Stomach smooth muscle (tissue), 2 donors: ENCODE measurements around the gene MRPL23.

ENCODE experiments used
- H3K27ac ChIP-seq: one replicate; pipeline ENCODE4 v1.7.0; 2013; ENCODE audit warnings: mild to moderate bottlenecking, low read length, inconsistent platforms
- H3K27me3 ChIP-seq, 2 donors: one replicate each; pipeline ENCODE4 v1.7.0; 2013; ENCODE audit warnings: low read length in 2 of 2; ENCODE audit not compliant: insufficient read depth in 2 of 2, control insufficient read depth in 1 of 2
- H3K36me3 ChIP-seq, 2 donors: one replicate each; pipeline ENCODE4 v1.7.0; 2013; ENCODE audit warnings: low read length in 2 of 2; ENCODE audit not compliant: control insufficient read depth in 2 of 2, insufficient read depth in 2 of 2
- H3K4me1 ChIP-seq: one replicate; pipeline ENCODE4 v1.7.0; 2013; ENCODE audit warnings: low read length; ENCODE audit not compliant: control insufficient read depth, insufficient read depth
- H3K4me3 ChIP-seq, 2 donors: one replicate each; pipeline ENCODE4 v1.7.0; 2013; ENCODE audit warnings: low read length in 2 of 2
- H3K9ac ChIP-seq, 2 donors: one replicate each; pipeline ENCODE4 v1.7.0; 2013; ENCODE audit warnings: low read length in 2 of 2, mild to moderate bottlenecking in 1 of 2
- H3K9me3 ChIP-seq, 2 donors: one replicate each; pipeline ENCODE4 v1.7.0; 2013; ENCODE audit warnings: low read length in 2 of 2; ENCODE audit not compliant: control insufficient read depth in 2 of 2
- donor health status: healthy.
- donor health status: Pancreatic carcinoma.

MRPL23 gene

DNA sequence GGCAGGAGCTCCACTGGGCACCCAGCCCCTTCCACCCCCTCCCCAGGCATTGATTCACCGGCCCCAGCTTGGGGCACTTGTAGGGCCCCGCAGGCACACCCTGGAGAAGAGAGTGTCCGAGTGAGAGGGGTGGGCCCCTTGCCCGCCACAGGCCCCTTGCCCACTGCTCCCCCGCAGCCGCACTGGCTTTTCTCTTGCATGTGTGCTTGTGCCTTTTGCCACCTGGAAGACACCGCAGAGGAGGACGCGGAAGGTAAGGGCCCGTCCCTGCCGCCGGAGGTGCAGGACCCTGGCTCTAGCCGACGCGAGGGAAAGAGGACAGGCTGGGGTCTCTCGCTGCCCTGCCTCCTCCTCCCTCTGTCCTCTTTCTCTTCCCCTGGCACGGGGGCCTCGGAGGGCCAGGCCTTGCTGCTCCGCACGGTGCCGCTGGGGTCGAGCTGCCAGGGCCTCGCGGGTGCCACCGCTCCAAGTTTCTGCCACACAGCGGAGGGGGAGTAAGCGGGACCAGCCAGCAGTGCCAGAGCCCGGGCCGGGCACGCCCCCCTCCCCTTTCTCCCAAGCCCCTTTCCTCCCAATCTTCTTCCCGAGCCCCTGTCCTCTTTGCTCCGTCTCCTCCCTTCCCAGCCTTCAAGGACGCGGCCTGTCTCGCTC is 18.1 kb upstream of the MRPL23 start:
- H3K27ac ChIP-seq = no peak overlapping the region
- H3K27me3 ChIP-seq = peaks cover 0 to 2% of the 10 kb centered on the region in 2 donors
- H3K36me3 ChIP-seq = no peaks in the 10 kb centered on the region
- no peak overlapping the region for H3K9ac ChIP-seq
- peaks cover 12% of the 10 kb centered on the region for H3K4me1 ChIP-seq
- no peak overlapping the region for H3K4me3 ChIP-seq
- H3K9me3 ChIP-seq = no peaks in the 10 kb centered on the region

DNA sequence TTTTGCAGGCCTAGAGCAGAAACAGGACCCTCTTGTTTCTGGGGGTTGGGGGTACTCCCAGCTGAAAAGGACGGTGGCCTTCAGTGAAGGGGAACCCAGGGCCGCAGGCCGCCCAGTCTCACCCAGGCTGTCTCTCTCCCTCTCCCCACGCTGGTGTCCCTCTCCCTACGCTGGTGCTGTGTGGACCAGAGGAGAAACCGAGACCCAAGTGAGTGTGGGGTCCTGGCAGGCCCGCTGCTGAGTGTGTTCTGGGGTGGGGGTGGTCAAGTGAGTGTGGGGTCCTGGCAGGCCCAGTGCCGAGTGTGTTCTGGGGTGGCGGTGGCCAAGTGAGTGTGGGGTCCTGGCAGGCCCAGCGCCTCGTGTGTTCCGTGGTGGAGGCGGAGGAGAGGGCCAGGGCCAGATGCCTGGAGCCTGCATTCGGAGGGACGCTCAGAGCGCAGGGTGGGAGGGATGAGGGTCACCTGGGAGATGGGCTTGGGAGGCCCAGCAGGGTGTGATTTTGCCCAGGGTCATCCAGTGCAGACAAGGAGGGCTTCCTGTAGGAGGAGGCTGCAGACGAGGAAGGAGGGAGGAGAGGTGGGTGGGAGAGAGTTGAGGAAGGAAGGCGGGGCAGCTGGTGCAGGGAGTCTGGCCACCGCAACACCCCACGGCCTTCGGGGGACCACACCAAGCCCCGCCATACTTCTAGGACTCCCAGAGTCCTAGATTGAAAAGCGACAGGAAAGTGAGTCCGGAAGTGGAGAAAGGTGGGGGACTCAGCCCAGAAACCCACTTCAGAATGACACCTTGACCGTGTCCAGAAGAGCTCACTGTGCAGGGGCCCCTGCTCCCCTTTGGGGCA is 17.3 kb upstream of the MRPL23 start:
- Histone ChIP-seq H3K36me3 (no peaks in the 10 kb centered on the region), H3K27me3 (peaks cover 0 to 2% of the 10 kb centered on the region in 2 donors), H3K27ac (no peak overlapping the region), H3K4me1 (peaks cover 12% of the 10 kb centered on the region), H3K9ac (no peak overlapping the region), H3K9me3 (no peaks in the 10 kb centered on the region), H3K4me3 (no peak overlapping the region)

DNA sequence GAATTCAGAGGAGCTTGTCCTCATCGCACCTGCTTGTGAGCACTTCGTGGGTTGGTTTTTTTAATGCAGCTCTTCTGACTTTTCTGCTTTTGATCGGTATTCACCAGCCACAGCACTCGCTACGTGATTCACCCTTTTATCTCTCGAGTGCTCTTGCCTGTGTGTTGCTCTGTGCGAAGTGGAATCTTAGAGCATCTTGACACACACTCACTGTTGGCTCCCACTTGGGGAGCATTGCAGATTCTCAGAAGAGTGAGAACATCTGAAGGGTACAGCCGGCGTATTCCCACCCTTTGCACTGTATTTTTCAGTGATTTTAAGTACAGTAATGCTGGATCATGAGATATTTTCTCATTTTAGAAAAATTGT is 16.7 kb upstream of the MRPL23 start:
- Histone ChIP-seq H3K4me3 (no peak overlapping the region), H3K27ac (no peak overlapping the region), H3K4me1 (peaks cover 12% of the 10 kb centered on the region), H3K36me3 (no peaks in the 10 kb centered on the region), H3K27me3 (peaks cover 0 to 2% of the 10 kb centered on the region in 2 donors), H3K9me3 (no peaks in the 10 kb centered on the region), H3K9ac (no peak overlapping the region)

DNA sequence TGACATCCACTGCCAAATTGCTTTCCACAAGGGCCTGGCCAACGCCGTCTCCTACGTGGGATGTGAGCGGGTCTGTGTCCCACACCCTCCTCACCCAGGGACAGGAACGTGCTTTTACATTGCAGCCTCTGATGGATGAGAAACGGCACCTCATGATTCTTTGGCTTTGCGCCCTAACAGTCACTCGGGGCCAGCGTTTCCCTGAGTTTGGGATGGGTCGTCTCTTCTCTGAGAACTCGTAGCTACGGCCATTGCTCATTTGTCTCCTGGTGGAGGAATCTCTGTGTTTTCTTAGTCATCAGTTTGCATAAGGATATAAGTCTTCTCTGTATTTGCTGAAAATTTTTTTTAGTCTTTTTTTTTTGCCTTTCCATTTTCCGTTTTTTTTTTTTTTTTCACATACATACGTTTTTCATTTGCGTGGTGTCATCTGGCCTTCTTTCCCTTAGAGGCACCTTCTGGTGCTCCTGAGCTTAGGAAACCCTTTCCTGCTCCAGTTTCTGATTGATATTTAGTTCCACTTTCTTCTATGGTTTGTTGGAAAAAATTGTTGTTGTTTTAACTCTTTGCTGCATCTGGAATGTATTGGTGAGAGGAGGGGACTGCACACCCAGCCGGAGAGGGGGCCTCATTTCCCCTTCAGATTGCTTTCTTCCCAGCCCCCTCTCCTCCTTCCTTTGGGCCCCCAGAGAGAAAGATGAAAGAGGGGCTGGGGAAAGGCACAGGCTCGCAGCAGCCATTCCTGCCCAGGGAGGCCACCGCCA is 15.6 kb upstream of the MRPL23 start:
- Histone ChIP-seq H3K4me3 (no peak overlapping the region), H3K9ac (no peak overlapping the region), H3K9me3 (no peaks in the 10 kb centered on the region), H3K4me1 (peaks cover 11% of the 10 kb centered on the region), H3K27me3 (peaks cover 0 to 2% of the 10 kb centered on the region in 2 donors), H3K27ac (no peak overlapping the region), H3K36me3 (no peaks in the 10 kb centered on the region)

DNA sequence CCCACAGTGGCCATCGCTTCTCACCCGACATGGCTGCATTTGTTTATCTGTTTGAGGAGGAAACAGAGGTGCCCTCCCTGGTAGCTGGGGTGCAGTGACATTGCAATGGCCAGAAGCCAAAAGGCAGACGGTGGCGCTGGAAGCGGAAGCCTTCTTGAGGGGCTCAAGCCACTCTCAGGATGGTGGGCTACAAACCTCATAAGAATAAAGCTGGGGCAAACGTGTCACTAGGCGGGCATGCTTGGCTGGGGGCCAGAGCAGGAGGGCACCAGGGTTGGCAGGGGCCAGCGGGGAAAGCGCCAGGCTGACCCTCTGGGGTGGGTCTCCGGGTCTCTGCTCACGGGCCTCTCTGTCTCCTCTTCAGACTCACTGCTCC is 15.0 kb upstream of the MRPL23 start:
- Histone ChIP-seq H3K9ac (no peak overlapping the region), H3K27me3 (peaks cover 0 to 2% of the 10 kb centered on the region in 2 donors), H3K36me3 (no peaks in the 10 kb centered on the region), H3K4me3 (no peak overlapping the region), H3K27ac (no peak overlapping the region), H3K9me3 (no peaks in the 10 kb centered on the region), H3K4me1 (peaks cover 6% of the 10 kb centered on the region)

DNA sequence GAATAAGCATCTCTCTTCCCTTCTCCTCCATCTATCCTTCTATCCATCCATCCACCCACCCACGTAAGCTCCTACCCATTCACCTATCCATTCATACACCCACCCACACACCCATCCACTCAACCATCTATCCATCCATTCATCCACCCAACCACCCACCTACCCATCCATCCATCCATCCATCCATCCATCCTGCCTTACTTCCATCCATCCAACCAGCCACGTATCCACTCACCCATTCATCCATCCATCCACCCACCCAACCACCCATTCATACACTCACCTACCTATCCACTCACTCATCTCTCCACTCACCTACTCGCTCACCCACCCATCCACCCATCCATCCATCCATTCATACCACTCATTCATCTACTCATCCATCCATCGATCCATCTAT is 14.5 kb upstream of the MRPL23 start:
- Histone ChIP-seq H3K36me3 (no peaks in the 10 kb centered on the region), H3K27ac (no peak overlapping the region), H3K9me3 (no peaks in the 10 kb centered on the region), H3K9ac (no peak overlapping the region), H3K27me3 (peaks cover 1 to 2% of the 10 kb centered on the region in 2 donors), H3K4me3 (no peak overlapping the region), H3K4me1 (peaks cover 3% of the 10 kb centered on the region)

DNA sequence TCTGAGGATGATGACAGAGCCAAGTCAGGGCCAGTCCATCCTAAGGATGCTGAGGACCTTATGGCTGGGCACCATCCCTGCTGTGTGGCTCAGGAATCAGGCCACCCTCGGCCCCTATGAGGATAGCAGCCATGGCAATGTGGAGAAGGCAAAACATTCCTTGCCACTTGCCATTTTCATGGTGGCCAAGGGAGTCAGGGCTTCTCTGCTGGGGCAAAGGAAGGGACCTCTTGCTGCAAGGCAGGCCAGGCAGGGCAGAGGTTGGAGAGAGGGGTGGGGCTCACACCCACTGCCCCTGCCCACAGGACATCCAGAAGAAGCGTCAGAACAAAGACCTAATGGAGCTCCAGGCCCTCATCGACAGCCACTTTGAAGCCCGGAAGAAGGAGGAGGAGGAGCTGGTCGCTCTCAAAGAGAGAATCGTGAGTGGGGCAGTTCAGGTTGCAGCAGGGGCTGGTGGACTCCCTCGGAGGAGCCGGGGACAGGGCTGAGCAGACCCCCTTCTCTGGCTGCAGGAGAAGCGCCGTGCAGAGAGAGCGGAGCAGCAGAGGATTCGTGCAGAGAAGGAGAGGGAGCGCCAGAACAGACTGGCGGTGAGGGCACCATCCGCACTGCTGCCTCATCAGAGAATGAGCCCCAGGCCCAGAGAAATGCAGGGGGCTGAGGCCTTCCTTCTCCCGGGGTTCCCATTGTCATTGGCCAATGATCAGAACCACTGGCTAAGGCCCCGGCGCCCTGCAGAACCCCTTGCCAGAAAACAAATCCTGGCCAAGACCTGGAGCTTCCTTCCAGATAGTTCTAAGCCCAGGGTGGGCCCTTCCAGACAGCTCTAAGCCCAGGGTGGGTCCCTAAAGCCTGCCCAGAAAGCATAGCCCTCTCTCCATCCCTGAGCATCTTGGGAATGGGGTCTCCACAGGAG is 13.5 kb upstream of the MRPL23 start:
- Histone ChIP-seq H3K4me1 (no peaks in the 10 kb centered on the region), H3K36me3 (no peaks in the 10 kb centered on the region), H3K27ac (no peak overlapping the region), H3K9me3 (no peaks in the 10 kb centered on the region), H3K9ac (no peak overlapping the region), H3K4me3 (no peak overlapping the region), H3K27me3 (peaks cover 2 to 6% of the 10 kb centered on the region in 2 donors)

DNA sequence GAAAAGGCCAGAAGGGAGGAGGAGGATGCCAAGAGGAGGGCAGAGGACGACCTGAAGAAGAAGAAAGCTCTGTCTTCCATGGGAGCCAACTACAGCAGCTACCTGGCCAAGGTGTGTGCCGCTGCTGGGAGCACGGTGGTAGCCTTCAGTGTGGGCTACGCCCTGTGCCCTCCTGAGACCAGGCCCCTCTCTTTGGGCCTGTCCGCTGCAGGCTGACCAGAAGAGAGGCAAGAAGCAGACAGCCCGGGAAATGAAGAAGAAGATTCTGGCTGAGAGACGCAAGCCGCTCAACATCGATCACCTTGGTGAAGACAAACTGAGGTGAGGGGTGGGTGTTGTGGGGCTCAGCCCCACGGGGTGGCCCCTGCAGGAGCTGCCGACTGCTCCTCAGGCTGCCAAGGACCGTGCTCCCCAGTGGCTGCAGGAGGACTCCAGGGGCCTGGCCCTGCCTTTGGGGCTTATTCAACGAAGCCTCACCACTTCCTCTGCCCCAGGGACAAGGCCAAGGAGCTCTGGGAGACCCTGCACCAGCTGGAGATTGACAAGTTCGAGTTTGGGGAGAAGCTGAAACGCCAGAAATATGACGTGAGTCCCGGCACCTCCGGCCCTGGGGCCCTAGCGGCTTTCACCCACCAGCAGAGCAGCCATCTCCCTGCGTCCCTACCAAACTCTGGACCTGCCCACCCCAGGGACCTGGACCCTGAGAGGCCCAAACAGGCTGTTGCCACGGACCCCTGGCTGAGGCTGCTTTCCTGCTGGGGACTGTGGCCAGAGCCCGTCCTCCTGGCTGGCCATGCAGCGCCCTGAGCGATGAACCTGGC is 12.6 kb upstream of the MRPL23 start:
- peaks cover 4% of the 10 kb centered on the region for H3K4me1 ChIP-seq
- H3K27ac ChIP-seq = no peak overlapping the region
- H3K9ac ChIP-seq = no peak overlapping the region
- H3K36me3 ChIP-seq = no peaks in the 10 kb centered on the region
- no peaks in the 10 kb centered on the region for H3K9me3 ChIP-seq
- no peak overlapping the region for H3K4me3 ChIP-seq
- H3K27me3 ChIP-seq = peaks cover 2 to 9% of the 10 kb centered on the region in 2 donors

DNA sequence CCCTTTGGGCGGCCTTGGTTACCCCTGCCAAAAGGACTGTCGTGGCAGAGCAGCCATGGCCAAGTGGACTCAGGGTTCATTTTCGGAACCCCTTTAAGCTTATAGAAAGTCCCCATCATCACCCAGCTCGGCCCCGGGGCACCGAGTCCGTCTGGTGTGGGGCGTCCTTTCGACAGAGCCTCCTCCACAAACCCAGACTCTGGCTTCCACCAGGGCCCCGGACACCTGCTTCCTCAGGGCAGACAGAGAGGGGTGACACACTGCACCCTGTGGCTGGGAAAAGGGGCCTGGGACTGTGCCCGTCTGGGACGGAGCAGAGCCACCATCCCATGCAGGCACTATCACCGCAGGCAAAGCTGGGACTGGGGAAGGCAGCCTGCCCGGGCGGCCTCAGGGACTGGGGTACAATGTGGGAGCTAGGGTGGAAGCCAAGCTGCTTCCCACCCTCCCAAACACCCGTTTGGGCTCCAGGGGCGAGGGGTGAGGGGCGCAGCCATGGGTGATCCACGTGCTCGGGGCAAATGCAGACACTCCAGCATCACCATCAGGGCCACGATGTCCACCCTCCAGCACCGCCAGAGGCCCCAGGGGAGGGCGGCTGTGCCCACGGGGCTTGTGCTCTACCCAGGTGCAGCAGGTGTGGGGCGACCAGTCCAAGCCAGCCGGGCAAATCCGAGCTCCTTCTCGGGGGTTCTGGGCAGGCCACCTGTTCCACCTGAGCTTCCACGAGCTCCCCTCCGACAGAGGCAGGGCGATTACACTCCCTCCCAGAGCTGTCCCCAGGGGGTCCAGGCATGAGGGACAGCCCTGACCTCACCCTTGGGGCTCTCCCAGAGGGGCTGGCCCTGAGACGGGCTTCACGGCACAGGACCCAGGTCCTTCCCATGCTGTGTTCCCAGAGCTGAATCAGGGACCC is 11.7 kb upstream of the MRPL23 start:
- Histone ChIP-seq H3K9ac (no peak overlapping the region), H3K9me3 (no peaks in the 10 kb centered on the region), H3K4me1 (peaks cover 4% of the 10 kb centered on the region), H3K4me3 (no peak overlapping the region), H3K27me3 (peaks cover 2 to 9% of the 10 kb centered on the region in 2 donors), H3K27ac (no peak overlapping the region), H3K36me3 (no peaks in the 10 kb centered on the region)
